SK-N-SH treated with all-trans-retinoic acid at 6 μM for 48 hours (cell line): Measurements from ENCODE around the gene KIAA1217.

Source experiments
- ARNTL ChIP-seq: fragments of 450-650 bp; formaldehyde crosslinking; IDR thresholded peaks from 2 replicates; pipeline ENCODE4 v1.5.0; 2020; ENCODE audit warnings: low read depth, mild to moderate bottlenecking, moderate library complexity, borderline replicate concordance
- ISL1 ChIP-seq: fragments of 250-450 bp; sonication (Bioruptor Pico); IDR thresholded peaks from 2 replicates; pipeline ENCODE4 v2.1.2; 2022; ENCODE audit warnings: mild to moderate bottlenecking, moderate library complexity
- OSR1 ChIP-seq: fragments of 250-450 bp; sonication (Bioruptor Pico); IDR thresholded peaks from 2 replicates; pipeline ENCODE4 v1.8.0; 2022; ENCODE audit warnings: moderate library complexity, mild to moderate bottlenecking, inconsistent platforms
- RARB ChIP-seq: fragments of 250-450 bp; sonication (Bioruptor Pico); IDR thresholded peaks from 2 replicates; pipeline ENCODE4 v1.8.0; 2021; ENCODE audit warnings: mild to moderate bottlenecking, moderate library complexity
- TCF4 ChIP-seq: fragments of 250-450 bp; sonication (Bioruptor Pico); IDR thresholded peaks from 2 replicates; pipeline ENCODE4 v1.8.0; 2021; ENCODE audit warnings: mild to moderate bottlenecking, moderate library complexity, borderline replicate concordance
- TOX ChIP-seq: fragments of 250-450 bp; sonication (Bioruptor Pico); IDR thresholded peaks from 2 replicates; pipeline ENCODE4 v1.8.0; 2021; ENCODE audit warnings: mild to moderate bottlenecking, moderate library complexity, borderline replicate concordance
- ZC3H10 ChIP-seq: fragments of 250-450 bp; sonication (Bioruptor Pico); IDR thresholded peaks from 2 replicates; pipeline ENCODE4 v1.5.1; 2021; ENCODE audit warnings: mild to moderate bottlenecking, moderate library complexity
- ZFP30 ChIP-seq: fragments of 450-650 bp; formaldehyde crosslinking; IDR thresholded peaks from 2 replicates; pipeline ENCODE4 v1.5.0; 2022; ENCODE audit warnings: mild to moderate bottlenecking, moderate library complexity
- ZNF565 ChIP-seq: fragments of 450-650 bp; formaldehyde crosslinking; conservative IDR thresholded peaks from 2 replicates; pipeline ENCODE4 v1.5.0; 2020; ENCODE audit warnings: low read depth, mild to moderate bottlenecking, moderate library complexity
- ZNF70 ChIP-seq: fragments of 450-650 bp; formaldehyde crosslinking; IDR thresholded peaks from 2 replicates; pipeline ENCODE4 v1.5.0; 2020; ENCODE audit warnings: mild to moderate bottlenecking, moderate library complexity
- ZNF8 ChIP-seq: fragments of 450-650 bp; formaldehyde crosslinking; IDR thresholded peaks from 2 replicates; pipeline ENCODE4 v1.5.0; 2020; ENCODE audit warnings: mild to moderate bottlenecking, moderate library complexity
- TF ChIP-seq, protein P1 (sequence below): fragments of 250-450 bp; sonication (Bioruptor Pico); IDR thresholded peaks from 2 replicates; pipeline ENCODE4 v1.5.1; 2020; ENCODE audit warnings: low read depth, mild to moderate bottlenecking, moderate library complexity
- TF ChIP-seq, protein P2 (sequence below): fragments of 250-450 bp; sonication (Bioruptor Pico); IDR thresholded peaks from 2 replicates; pipeline ENCODE4 v1.8.0; 2020; ENCODE audit warnings: mild to moderate bottlenecking, moderate library complexity, borderline replicate concordance

DNA sequence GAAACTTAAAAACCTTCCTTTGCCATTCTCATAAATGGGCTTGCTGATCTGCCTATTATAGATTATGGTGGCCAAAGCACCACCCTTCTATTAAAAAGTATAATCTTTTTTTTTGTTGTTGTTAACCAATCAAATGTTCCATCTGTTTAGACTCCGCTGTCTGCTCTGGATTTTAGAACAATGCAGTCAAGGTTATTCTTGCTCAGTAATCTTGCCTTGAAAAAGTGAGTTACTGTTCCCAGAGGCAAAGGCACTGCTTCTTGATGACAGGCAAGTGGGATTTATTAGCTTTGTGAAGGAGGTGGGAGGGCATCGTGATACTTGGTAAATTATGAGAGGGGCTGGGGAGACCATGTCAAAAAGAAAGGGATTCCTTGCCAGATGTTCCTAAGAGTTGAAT, 143.5 kb downstream of the KIAA1217 start:
- TF ChIP-seq, protein P1, sequence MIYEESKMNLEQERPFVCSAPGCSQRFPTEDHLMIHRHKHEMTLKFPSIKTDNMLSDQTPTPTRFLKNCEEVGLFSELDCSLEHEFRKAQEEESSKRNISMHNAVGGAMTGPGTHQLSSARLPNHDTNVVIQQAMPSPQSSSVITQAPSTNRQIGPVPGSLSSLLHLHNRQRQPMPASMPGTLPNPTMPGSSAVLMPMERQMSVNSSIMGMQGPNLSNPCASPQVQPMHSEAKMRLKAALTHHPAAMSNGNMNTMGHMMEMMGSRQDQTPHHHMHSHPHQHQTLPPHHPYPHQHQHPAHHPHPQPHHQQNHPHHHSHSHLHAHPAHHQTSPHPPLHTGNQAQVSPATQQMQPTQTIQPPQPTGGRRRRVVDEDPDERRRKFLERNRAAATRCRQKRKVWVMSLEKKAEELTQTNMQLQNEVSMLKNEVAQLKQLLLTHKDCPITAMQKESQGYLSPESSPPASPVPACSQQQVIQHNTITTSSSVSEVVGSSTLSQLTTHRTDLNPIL: no peak
- TF ChIP-seq ZC3H10 (CRISPR knock-in tag) (no peak), RARB (no peak), ZFP30 (CRISPR knock-in tag) (no peak), ZNF565 (CRISPR knock-in tag) (no peak), ZNF70 (CRISPR knock-in tag) (no peak), ISL1 (CRISPR knock-in tag) (no peak), OSR1 (no peak), TOX (CRISPR knock-in tag) (no peak), TCF4 (no peak), ARNTL (CRISPR knock-in tag) (no peak), ZNF8 (CRISPR knock-in tag) (no peak)
- TF ChIP-seq, protein P2, sequence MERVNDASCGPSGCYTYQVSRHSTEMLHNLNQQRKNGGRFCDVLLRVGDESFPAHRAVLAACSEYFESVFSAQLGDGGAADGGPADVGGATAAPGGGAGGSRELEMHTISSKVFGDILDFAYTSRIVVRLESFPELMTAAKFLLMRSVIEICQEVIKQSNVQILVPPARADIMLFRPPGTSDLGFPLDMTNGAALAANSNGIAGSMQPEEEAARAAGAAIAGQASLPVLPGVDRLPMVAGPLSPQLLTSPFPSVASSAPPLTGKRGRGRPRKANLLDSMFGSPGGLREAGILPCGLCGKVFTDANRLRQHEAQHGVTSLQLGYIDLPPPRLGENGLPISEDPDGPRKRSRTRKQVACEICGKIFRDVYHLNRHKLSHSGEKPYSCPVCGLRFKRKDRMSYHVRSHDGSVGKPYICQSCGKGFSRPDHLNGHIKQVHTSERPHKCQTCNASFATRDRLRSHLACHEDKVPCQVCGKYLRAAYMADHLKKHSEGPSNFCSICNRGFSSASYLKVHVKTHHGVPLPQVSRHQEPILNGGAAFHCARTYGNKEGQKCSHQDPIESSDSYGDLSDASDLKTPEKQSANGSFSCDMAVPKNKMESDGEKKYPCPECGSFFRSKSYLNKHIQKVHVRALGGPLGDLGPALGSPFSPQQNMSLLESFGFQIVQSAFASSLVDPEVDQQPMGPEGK (CRISPR knock-in tag): no peak
